Endothelial cell (in vitro differentiated cells): ENCODE measurements around the gene EDA. TPM values are rescaled to one million over a fixed set of nuclear protein-coding genes. Genes with fewer than 3 reads are reported as not detected.

Source experiments
- DNase-seq: peaks from one replicate; pipeline ENCODE4 v3.0.0; 2021; ENCODE audit warnings: low spot score
- H3K27ac Mint-ChIP-seq: one replicate; pipeline ENCODE4 v1.8.0; 2021; ENCODE audit warnings: mixed read lengths, inconsistent platforms; ENCODE audit not compliant: unreplicated experiment
- H3K27me3 Mint-ChIP-seq: one replicate; pipeline ENCODE4 v1.8.0; 2021; ENCODE audit warnings: mild to moderate bottlenecking, moderate library complexity, mixed read lengths, inconsistent platforms; ENCODE audit not compliant: unreplicated experiment
- H3K36me3 Mint-ChIP-seq: one replicate; pipeline ENCODE4 v1.8.0; 2021; ENCODE audit warnings: mild to moderate bottlenecking, low read depth, mixed read lengths, inconsistent platforms; ENCODE audit not compliant: unreplicated experiment
- H3K4me1 Mint-ChIP-seq: one replicate; pipeline ENCODE4 v1.8.0; 2021; ENCODE audit warnings: mild to moderate bottlenecking, mixed read lengths, inconsistent platforms; ENCODE audit not compliant: unreplicated experiment
- H3K4me3 Mint-ChIP-seq: one replicate; pipeline ENCODE4 v1.8.0; 2021; ENCODE audit warnings: mild to moderate bottlenecking, mixed read lengths, inconsistent platforms; ENCODE audit not compliant: unreplicated experiment
- H3K9me3 Mint-ChIP-seq: one replicate; pipeline ENCODE4 v1.8.0; 2021; ENCODE audit warnings: mixed read lengths, inconsistent platforms; ENCODE audit not compliant: unreplicated experiment
- CTCF ChIP-seq: fragments of 200-600 bp; sonication (generic); IDR thresholded peaks from one replicate; pipeline ENCODE4 v1.5.0; 2021; ENCODE audit warnings: antibody characterized with exemption; ENCODE audit not compliant: unreplicated experiment
- total RNA-seq: library from RNA; stranded (reverse); fragmentation: NEBNext Ultra II Directional; extraction: Animal tissue kit (Norgen Biotek cat#: 25700); gene quantifications from one replicate; pipeline ENCODE4 v1.2.1, GENCODE V29; 2021; ENCODE audit not compliant: unreplicated experiment

EDA gene
- total RNA-seq, 1 donor from 2014 or later, result 2.3 TPM

GRCh38 chrX:70022616-70023015, 406.7 kb downstream of the EDA start:
- peaks cover 2% of the 10 kb centered on the region for H3K27me3 Mint-ChIP-seq
- H3K4me1 Mint-ChIP-seq, result peaks cover 15% of the 10 kb centered on the region
- H3K9me3 Mint-ChIP-seq, result no peaks in the 10 kb centered on the region
- TF ChIP-seq CTCF, result no peak
- DNase-seq, result no peak
- no peak overlapping the region for H3K4me3 Mint-ChIP-seq
- H3K36me3 Mint-ChIP-seq, result no peaks in the 10 kb centered on the region
- no peak overlapping the region for H3K27ac Mint-ChIP-seq

GRCh38 chrX:70025464-70025863, 409.6 kb downstream of the EDA start:
- H3K36me3 Mint-ChIP-seq, result no peaks in the 10 kb centered on the region
- no peaks in the 10 kb centered on the region for H3K9me3 Mint-ChIP-seq
- H3K27me3 Mint-ChIP-seq, result no peaks in the 10 kb centered on the region
- peaks cover 18% of the 10 kb centered on the region for H3K4me1 Mint-ChIP-seq
- H3K4me3 Mint-ChIP-seq, result no peak overlapping the region
- no peak overlapping the region for H3K27ac Mint-ChIP-seq
- no peak for TF ChIP-seq CTCF
- DNase-seq, result no peak

- peaks cover 18% of the 10 kb centered on the region for H3K4me1 Mint-ChIP-seq
- no peak overlapping the region for H3K4me3 Mint-ChIP-seq
- no peak for DNase-seq
- H3K27me3 Mint-ChIP-seq, result no peaks in the 10 kb centered on the region
- TF ChIP-seq CTCF, result no peak
- no peaks in the 10 kb centered on the region for H3K9me3 Mint-ChIP-seq
- no peaks in the 10 kb centered on the region for H3K36me3 Mint-ChIP-seq
- H3K27ac Mint-ChIP-seq, result no peak overlapping the region
Measured at GRCh38 chrX:70026112-70026850, 410.4 kb downstream of the EDA start.

GRCh38 chrX:70026851-70027200, 410.9 kb downstream of the EDA start:
- DNase-seq, result no peak
- Mint-ChIP-seq H3K9me3 (no peaks in the 10 kb centered on the region), H3K27me3 (no peaks in the 10 kb centered on the region), H3K4me1 (peaks cover 18% of the 10 kb centered on the region), H3K4me3 (no peak overlapping the region), H3K27ac (peak overlapping the region; percentile 36), H3K36me3 (no peaks in the 10 kb centered on the region)
- TF ChIP-seq CTCF, result no peak

GRCh38 chrX:70029863-70030262, 413.9 kb downstream of the EDA start:
- Mint-ChIP-seq H3K27me3 (peaks cover 4% of the 10 kb centered on the region), H3K27ac (no peak overlapping the region), H3K4me1 (peaks cover 23% of the 10 kb centered on the region), H3K36me3 (no peaks in the 10 kb centered on the region), H3K4me3 (no peak overlapping the region), H3K9me3 (no peaks in the 10 kb centered on the region)
- DNase-seq, result no peak
- no peak for TF ChIP-seq CTCF
